OCI-LY1 (cell line): ENCODE results near the gene FNIP1.

Experiments used
- EZH2 ChIP-seq: fragments of 200-600 bp; sonication (generic), shearing (Covaris generic); IDR thresholded peaks from 2 replicates; pipeline ENCODE4 v1.8.0; 2017; ENCODE audit warnings: borderline replicate concordance, mixed run types, mild to moderate bottlenecking, antibody characterized with exemption, low read length, moderate library complexity, mixed read lengths
- TF ChIP-seq, protein P1 (sequence below): fragments of 200-600 bp; sonication (generic), shearing (Covaris generic); IDR thresholded peaks from 2 replicates; pipeline ENCODE4 v1.5.1; 2017; ENCODE audit warnings: mild to moderate bottlenecking, antibody characterized with exemption, low read length, moderate library complexity, mixed read lengths

DNA sequence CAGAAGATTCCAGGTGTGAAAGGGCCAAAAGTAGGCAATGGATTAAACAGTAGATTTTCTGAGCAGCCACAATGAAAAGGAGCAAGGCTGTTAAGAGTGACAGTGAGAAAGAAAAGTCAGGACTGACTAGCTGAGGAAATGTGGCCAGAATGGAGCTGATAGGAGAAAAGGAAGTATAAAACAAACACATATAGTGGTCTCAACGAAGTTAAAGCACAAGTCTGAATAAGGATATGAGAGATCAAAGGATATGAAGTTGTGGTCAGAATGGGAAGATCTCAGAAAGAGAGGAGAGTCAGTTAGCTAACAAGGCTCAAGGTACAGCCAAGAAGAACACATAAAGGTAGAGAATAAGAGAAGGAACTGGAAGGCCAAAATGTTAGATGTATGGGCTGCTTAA, 39.9 kb downstream of the FNIP1 start:
- TF ChIP-seq, protein P1, sequence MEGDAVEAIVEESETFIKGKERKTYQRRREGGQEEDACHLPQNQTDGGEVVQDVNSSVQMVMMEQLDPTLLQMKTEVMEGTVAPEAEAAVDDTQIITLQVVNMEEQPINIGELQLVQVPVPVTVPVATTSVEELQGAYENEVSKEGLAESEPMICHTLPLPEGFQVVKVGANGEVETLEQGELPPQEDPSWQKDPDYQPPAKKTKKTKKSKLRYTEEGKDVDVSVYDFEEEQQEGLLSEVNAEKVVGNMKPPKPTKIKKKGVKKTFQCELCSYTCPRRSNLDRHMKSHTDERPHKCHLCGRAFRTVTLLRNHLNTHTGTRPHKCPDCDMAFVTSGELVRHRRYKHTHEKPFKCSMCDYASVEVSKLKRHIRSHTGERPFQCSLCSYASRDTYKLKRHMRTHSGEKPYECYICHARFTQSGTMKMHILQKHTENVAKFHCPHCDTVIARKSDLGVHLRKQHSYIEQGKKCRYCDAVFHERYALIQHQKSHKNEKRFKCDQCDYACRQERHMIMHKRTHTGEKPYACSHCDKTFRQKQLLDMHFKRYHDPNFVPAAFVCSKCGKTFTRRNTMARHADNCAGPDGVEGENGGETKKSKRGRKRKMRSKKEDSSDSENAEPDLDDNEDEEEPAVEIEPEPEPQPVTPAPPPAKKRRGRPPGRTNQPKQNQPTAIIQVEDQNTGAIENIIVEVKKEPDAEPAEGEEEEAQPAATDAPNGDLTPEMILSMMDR: no peak
- no peak for TF ChIP-seq EZH2
